A673 (cell line): ENCODE measurements around the gene ATP2C1. TPM values are rescaled to one million over a fixed set of nuclear protein-coding genes. Genes with fewer than 3 reads are reported as not detected.
"Not testable (repeated sequence)": the region's sequence is repeated elsewhere in the genome, so short reads cannot be mapped to it uniquely, and the experiment has no call there.

Source experiments
- BruUV-seq: library from RNA; stranded (reverse); fragments of 400-500 nt; replicated peaks from 2 replicates; lab custom pipeline; 2021; lab: Mats Ljungman, UMichigan
- CTCF ChIA-PET: fragments of 300-600 bp; sonication (Branson Sonifier 250); formaldehyde crosslinking; loops from one replicate; lab custom pipeline; 2022; ENCODE audit warnings: antibody characterized with exemption; lab: Charles Lee
- POLR2A ChIA-PET: fragments of 300-600 bp; sonication (Branson Sonifier 250); formaldehyde crosslinking; loops from one replicate; lab custom pipeline; 2022; ENCODE audit warnings: antibody characterized with exemption; ENCODE audit not compliant: low non-redundant PET; lab: Charles Lee
- DNase-seq: peaks from one replicate; pipeline ENCODE4 v3.0.0-alpha.2; 2015; ENCODE audit warnings: low spot score
- H3K27ac ChIP-seq: fragments of 200-600 bp; sonication (generic); 2 replicates; pipeline ENCODE4 v1.5.1; 2016; ENCODE audit warnings: mixed run types, low read depth, mild to moderate bottlenecking, mixed read lengths, antibody characterized with exemption, low read length; ENCODE audit not compliant: poor library complexity, severe bottlenecking
- H3K27me3 ChIP-seq: fragments of 200-600 bp; sonication (generic); replicated peaks from 2 replicates; pipeline ENCODE4 v1.6.1; 2017; ENCODE audit warnings: mixed run types, low read depth, mild to moderate bottlenecking, mixed read lengths, antibody characterized with exemption, low read length; ENCODE audit not compliant: insufficient read depth, poor library complexity
- H3K36me3 ChIP-seq: fragments of 200-600 bp; sonication (generic); 2 replicates; pipeline ENCODE4 v1.6.1; 2016; ENCODE audit warnings: mixed run types, mild to moderate bottlenecking, mixed read lengths, antibody characterized with exemption, low read length; ENCODE audit not compliant: insufficient read depth, poor library complexity, severe bottlenecking
- H3K4me1 ChIP-seq: fragments of 200-600 bp; sonication (generic); 2 replicates; pipeline ENCODE4 v1.6.1; 2017; ENCODE audit warnings: mixed run types, mild to moderate bottlenecking, mixed read lengths, antibody characterized with exemption, low read length; ENCODE audit not compliant: insufficient read depth, poor library complexity, severe bottlenecking
- H3K4me3 ChIP-seq: fragments of 200-600 bp; sonication (generic); 2 replicates; pipeline ENCODE4 v1.5.1; 2016; ENCODE audit warnings: low read depth, mixed run types, mild to moderate bottlenecking, mixed read lengths, low read length; ENCODE audit not compliant: poor library complexity, severe bottlenecking
- H3K9me3 ChIP-seq: fragments of 200-600 bp; sonication (generic); 2 replicates; pipeline ENCODE4 v1.6.1; 2016; ENCODE audit warnings: mixed run types, low read depth, mild to moderate bottlenecking, mixed read lengths, antibody characterized with exemption, low read length; ENCODE audit not compliant: poor library complexity, severe bottlenecking
- CTCF ChIP-seq: fragments of 300-800, 200-600 bp; sonication (generic); conservative IDR thresholded peaks from 2 replicates; pipeline ENCODE4 v1.5.1; 2017; ENCODE audit warnings: low read depth, mild to moderate bottlenecking, antibody characterized with exemption, low read length, moderate library complexity, mixed read lengths
- EZH2 ChIP-seq: fragments of 200-600 bp; sonication (generic); IDR thresholded peaks from 2 replicates; pipeline ENCODE4 v1.6.1; 2017; ENCODE audit warnings: borderline replicate concordance, low read depth, mild to moderate bottlenecking, mixed read lengths, antibody characterized with exemption, low read length; ENCODE audit not compliant: poor library complexity, severe bottlenecking
- intact Hi-C: fragments of 100-400 bp; cut with micrococcal nuclease; formaldehyde crosslinking; loops from one replicate; pipeline ENCODE4 v1.10.0; 2022; ENCODE audit not compliant: unreplicated experiment
- total RNA-seq: library from RNA; stranded (reverse); gene quantifications from 2 replicates; pipeline ENCODE4 v1.2.3, GENCODE V29; 2021

Gene ATP2C1
- total RNA-seq, 1 experiment from 2014 or later: 75.9 TPM

GRCh38 chr3:130968221-130968620 is 74.3 kb downstream of the ATP2C1 start:
- intact Hi-C loops: no loop called here
- CTCF ChIA-PET: no interaction called here

GRCh38 chr3:130969621-130970020 is 75.7 kb downstream of the ATP2C1 start:
- ChIA-PET CTCF (no interaction called here), POLR2A (no interaction called here)
- no peak overlapping the region for H3K4me3 ChIP-seq
- no peak for TF ChIP-seq CTCF
- TF ChIP-seq EZH2: no peak
- H3K9me3 ChIP-seq: no peaks in the 10 kb centered on the region
- intact Hi-C loops: no loop called here
- peaks cover 11% of the 10 kb centered on the region for H3K36me3 ChIP-seq
- no peak overlapping the region for H3K27ac ChIP-seq
- H3K4me1 ChIP-seq: no peaks in the 10 kb centered on the region
- no TSS peak for BruUV-seq
- no peaks in the 10 kb centered on the region for H3K27me3 ChIP-seq
- DNase-seq: no peak

More at GRCh38 chr3:130968221-130968620, 74.3 kb downstream of the ATP2C1 start:
- peaks cover 10% of the 10 kb centered on the region for H3K4me1 ChIP-seq
- peaks cover 11% of the 10 kb centered on the region for H3K36me3 ChIP-seq
- POLR2A ChIA-PET: no interaction called here
- H3K9me3 ChIP-seq: no peaks in the 10 kb centered on the region
- BruUV-seq: no TSS peak
- no peak overlapping the region for H3K4me3 ChIP-seq
- DNase-seq: no peak
- no peaks in the 10 kb centered on the region for H3K27me3 ChIP-seq
- TF ChIP-seq EZH2: no peak
- no peak for TF ChIP-seq CTCF
- H3K27ac ChIP-seq: no peak overlapping the region

GRCh38 chr3:130971208-130971607 is 77.3 kb downstream of the ATP2C1 start:
- DNase-seq: no peak
- ChIA-PET POLR2A (no interaction called here), CTCF (no interaction called here)
- Histone ChIP-seq H3K27ac (no peak overlapping the region), H3K4me3 (no peak overlapping the region), H3K9me3 (no peaks in the 10 kb centered on the region), H3K4me1 (no peaks in the 10 kb centered on the region), H3K27me3 (no peaks in the 10 kb centered on the region), H3K36me3 (peaks cover 11% of the 10 kb centered on the region)
- no peak for TF ChIP-seq EZH2
- BruUV-seq: no TSS peak
- intact Hi-C loops: no loop called here

- H3K4me3 ChIP-seq, CTCF ChIA-PET, H3K36me3 ChIP-seq, H3K27ac ChIP-seq, BruUV-seq, H3K4me1 ChIP-seq, DNase-seq, H3K27me3 ChIP-seq, intact Hi-C loops, H3K9me3 ChIP-seq: not testable (repeated sequence)
- POLR2A ChIA-PET: interaction anchor here (0.6 kb wide), 1 partner anchor 75 kb away, joined by 3 read pairs; no protein-coding TSS in a partner anchor
Observed at GRCh38 chr3:130972592-130972991, 78.7 kb downstream of the ATP2C1 start.
